BLaER1 treated with 17β-estradiol and CSF1 and Interleukin-3, amounts not matched to agents 10 nM and 100 nM (cell line): ENCODE results near the gene APMAP.

Source experiments
- H3K27ac ChIP-seq, 11 experiments: shearing (Covaris generic); formaldehyde crosslinking; 2 replicates each; pipeline ENCODE4 v1.8.1; 2022
- H3K27me3 ChIP-seq, 11 experiments: shearing (Covaris generic); formaldehyde crosslinking; 2 replicates each; pipeline ENCODE4 v1.8.1; 2022
- H3K36me3 ChIP-seq, 11 experiments: shearing (Covaris generic); formaldehyde crosslinking; 2 replicates each; pipeline ENCODE4 v1.8.1; 2022
- H3K4me1 ChIP-seq, 10 experiments: shearing (Covaris generic); formaldehyde crosslinking; 2 replicates each; pipeline ENCODE4 v1.8.1; 2022
- H3K4me2 ChIP-seq, 11 experiments: shearing (Covaris generic); formaldehyde crosslinking; 2 replicates each; pipeline ENCODE4 v1.8.1; 2022
- H3K4me3 ChIP-seq, 10 experiments: shearing (Covaris generic); formaldehyde crosslinking; 2 replicates each; pipeline ENCODE4 v1.8.1; 2022
- H3K9ac ChIP-seq, 11 experiments: shearing (Covaris generic); formaldehyde crosslinking; 2 replicates each; pipeline ENCODE4 v1.8.1; 2022
- H3K9me3 ChIP-seq, 11 experiments: shearing (Covaris generic); formaldehyde crosslinking; replicated peaks in 1 of 11; 2 replicates each; pipeline ENCODE4 v1.8.1; 2022
- H4K20me1 ChIP-seq, 11 experiments: shearing (Covaris generic); formaldehyde crosslinking; 2 replicates each; pipeline ENCODE4 v1.8.1; 2022
- Cebpa-rat ChIP-seq, 11 experiments: shearing (Covaris generic); IDR thresholded peaks; 2 replicates each; pipeline ENCODE4 v1.8.1; 2022

APMAP gene

DNA sequence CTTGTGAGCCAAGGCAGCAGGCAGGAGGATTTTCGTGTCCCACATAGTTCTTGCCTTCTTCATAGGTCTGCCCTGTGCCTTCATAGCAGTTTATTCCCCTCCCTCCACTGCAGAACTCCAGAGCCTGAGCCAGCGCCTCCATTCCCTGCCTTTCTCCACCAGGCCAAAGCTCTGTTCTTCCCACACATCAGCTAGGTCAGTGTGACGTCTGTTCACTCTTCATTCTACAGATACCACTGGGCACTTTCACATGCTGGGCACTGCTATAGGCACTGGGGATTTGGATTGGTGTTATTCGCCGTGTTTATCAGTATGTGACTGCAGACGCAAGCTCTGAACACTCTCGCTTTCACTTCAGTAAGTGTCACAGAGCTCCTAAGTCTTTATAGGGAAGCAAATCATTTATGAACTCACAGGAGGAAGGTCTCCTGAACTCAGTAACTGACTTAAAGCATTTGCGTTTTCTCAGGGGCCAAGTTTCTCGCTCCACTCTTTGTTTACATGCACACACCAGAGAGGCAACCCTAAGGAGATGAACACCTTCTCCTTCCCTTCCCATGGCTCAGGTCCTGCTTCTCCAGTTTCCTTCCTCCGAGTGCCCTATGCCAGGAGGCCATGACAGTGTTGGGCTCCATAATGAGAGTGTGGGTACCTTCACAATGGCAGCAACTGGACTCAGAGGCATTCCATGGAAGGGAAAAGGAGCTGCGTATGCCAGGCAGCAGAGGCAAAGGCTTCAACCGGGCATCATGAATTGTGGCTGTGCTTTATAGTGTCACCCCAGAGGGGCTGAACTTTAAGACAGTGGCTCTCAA, 6.3 kb upstream of the APMAP start:
- H3K4me3 ChIP-seq = no peak overlapping the region
- no peak overlapping the region for H3K4me2 ChIP-seq
- H3K27ac ChIP-seq = no peak overlapping the region
- no peaks in the 10 kb centered on the region for H3K27me3 ChIP-seq
- H3K36me3 ChIP-seq = peaks cover 0 to 9% (median 7%) of the 10 kb centered on the region in 11 experiments; a peak in 11 of 22 replicates
- no peak overlapping the region for H3K9ac ChIP-seq
- H3K4me1 ChIP-seq = peaks cover 8 to 26% (median 23%) of the 10 kb centered on the region in 10 experiments
- H4K20me1 ChIP-seq = no peaks in the 10 kb centered on the region; a peak in 1 of 22 replicates
- H3K9me3 ChIP-seq = 0 out of 22 replicates have a peak, but pooled peaks cover 0 to 3% (median 0%) of the 10 kb centered on the region in 11 experiments
- no peak for TF ChIP-seq Cebpa-rat (IDR thresholded peaks at IDR 0.05)

DNA sequence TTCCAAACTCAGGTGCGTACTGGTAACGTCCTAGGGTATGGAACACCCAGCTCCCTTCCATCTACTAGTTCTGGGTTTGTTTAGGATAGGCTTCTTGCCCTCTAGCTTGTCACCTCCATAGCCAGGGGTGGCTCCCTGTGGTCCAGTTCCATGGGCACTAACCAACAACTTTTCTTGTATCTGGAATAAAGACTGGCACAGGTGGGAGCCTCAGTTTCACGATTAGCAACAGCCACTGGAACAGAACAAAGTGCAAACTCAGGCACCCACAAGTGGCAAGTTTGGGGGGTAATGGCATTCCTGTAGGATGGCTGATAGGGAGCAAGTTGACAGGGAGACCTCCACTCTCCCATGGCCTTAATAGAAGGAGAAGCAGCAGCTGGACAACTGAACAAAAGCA, 5.6 kb upstream of the APMAP start:
- Histone ChIP-seq H3K36me3 (peaks cover 0 to 9% (median 6%) of the 10 kb centered on the region in 11 experiments; a peak in 11 of 22 replicates), H3K4me3 (no peak overlapping the region), H3K9me3 (0 out of 22 replicates have a peak, but pooled peaks cover 0 to 3% (median 0%) of the 10 kb centered on the region in 11 experiments), H3K9ac (no peak overlapping the region), H3K4me1 (peaks cover 16 to 33% (median 30%) of the 10 kb centered on the region in 10 experiments), H3K27ac (no peak overlapping the region), H3K27me3 (no peaks in the 10 kb centered on the region), H4K20me1 (no peaks in the 10 kb centered on the region; a peak in 1 of 22 replicates), H3K4me2 (no peak overlapping the region)
- TF ChIP-seq Cebpa-rat (IDR thresholded peaks at IDR 0.05) = no peak

DNA sequence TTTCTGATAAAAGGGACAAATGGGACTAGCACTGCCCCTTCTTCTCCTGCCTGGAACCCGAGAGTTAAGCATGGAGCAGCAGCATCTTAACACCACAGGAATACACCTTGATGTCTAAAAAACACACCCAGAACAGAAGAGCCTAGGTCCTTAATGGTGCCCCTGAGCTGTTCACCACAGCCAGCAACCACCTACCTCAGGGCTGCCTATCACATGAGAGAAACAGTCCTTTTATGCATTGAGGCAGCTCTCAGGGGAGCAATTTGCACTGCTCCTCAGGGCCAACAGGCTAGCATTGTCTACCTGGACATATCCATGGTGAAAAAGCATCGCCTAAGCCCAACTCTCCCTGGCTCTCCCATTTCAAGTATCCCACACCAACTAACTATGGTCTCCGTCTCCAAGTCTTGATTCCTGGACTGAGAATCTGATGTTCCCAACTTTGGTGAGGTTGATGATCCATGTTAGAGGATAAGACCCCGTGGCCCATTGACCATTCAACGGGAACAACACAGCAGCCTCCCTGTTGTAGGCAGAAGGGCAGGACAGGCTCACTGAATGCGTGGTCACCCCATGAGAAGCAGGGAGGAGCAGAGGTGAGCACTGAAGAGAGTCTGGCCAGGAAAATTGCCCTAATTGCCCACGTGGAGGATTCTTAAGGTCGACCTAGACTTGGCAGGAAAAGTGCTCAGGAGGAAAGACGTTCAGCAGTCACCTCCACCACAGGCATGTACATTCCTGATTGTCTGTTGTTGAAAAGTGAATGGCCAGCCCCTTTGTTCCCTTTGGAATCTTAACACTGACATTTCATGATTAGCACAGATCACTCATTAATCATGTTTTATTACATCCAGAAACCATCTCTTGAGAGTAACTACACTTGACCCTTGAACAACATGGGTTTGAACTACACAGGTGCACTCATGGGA, 4.2 kb upstream of the APMAP start:
- Histone ChIP-seq H3K4me2 (peak overlapping the region in 2 of 11 experiments; percentile 4 to 45; a peak in 1 of 22 replicates), H3K4me1 (peaks cover 20 to 39% (median 36%) of the 10 kb centered on the region in 10 experiments), H3K36me3 (no peaks in the 10 kb centered on the region), H4K20me1 (peaks cover 0 to 4% (median 0%) of the 10 kb centered on the region in 11 experiments; a peak in 3 of 22 replicates), H3K4me3 (no peak overlapping the region), H3K27me3 (no peaks in the 10 kb centered on the region), H3K9me3 (no peaks in the 10 kb centered on the region), H3K9ac (no peak overlapping the region), H3K27ac (no peak overlapping the region)
- no peak for TF ChIP-seq Cebpa-rat (IDR thresholded peaks at IDR 0.05)

DNA sequence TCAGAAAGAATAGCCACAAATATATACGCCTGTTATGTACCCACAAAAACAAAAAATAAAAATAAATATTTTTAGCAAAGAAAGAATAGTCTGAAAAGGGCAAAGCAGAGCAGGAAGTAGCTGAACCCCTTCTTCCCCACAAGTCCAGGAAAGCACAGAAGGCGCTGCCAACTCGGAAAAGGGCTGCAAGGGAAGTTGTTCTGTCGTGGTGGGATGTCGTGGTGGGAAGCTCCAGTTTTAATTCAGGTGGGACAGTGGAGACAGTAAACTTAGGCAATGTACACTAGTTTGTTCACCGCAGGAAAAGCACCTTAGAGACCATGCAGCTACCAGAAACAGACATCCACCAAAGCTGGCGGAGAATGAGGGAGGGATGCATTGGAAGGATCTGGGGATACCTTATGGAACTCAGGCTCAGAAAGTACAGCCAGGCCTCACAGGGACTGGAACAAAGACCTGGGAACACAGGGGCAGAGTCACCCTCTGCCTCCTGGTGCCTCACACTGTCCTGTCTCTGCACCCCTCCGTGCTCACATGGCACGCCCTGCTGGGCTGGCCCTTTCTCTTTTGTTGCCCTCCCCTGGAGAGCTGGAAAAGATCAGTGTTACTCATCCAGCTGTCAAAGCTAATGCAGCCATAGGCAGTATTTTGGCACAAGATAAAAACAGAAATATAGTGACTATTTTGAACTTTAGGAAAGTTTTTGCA, 3.3 kb upstream of the APMAP start:
- Histone ChIP-seq H3K9me3 (no peaks in the 10 kb centered on the region), H3K4me2 (peak overlapping the region in 6 of 11 experiments; percentile 1 to 45 (median 7); a peak in 2 of 22 replicates), H3K27me3 (no peaks in the 10 kb centered on the region), H3K4me1 (peaks cover 28 to 48% (median 44%) of the 10 kb centered on the region in 10 experiments), H4K20me1 (peaks cover 0 to 13% (median 0%) of the 10 kb centered on the region in 11 experiments; a peak in 7 of 22 replicates), H3K27ac (no peak overlapping the region), H3K4me3 (no peak overlapping the region), H3K36me3 (no peaks in the 10 kb centered on the region), H3K9ac (no peak overlapping the region)
- no peak for TF ChIP-seq Cebpa-rat (IDR thresholded peaks at IDR 0.05)

DNA sequence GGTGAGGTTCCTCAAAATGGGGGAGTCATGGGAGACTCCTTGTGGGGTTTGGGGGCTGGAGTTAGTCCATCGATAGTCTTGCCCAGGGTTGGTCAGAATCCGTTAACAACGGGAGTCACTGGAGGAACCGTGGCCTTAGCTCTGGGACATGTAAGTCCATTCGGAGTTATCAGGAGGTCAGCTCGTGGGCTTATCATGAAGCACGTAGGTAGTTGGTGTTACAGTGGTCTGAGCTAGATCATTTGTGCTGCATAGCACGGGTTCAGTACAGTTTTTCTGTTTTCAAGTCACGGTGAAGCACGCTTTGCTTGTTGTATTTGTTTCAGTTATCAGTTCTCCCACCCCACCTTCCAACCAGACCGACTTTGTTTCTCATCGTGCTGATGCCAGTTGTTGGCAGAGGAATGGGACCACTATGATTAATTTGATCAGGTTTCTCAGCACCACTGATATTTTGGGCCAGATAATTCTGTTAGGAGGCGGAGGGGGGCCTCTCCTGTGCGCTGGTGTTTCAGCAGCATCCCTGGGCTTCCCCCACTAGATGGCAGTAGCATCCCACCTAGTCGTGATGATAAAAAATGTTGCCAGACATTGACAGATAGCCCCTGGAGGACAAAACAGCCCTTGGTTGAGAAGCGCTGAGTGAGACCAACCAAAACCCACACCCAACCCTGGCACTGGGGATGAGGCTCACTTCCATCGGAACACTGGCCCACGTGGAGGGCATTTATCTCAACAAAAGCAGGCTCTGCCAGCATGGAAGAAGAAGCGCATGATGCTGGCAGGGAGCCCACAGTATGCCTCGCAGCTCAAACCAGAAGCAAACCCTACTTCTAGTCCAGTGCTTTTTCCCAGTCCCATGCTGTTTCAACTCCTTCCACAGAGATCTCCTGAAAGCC, 2.2 kb upstream of the APMAP start:
- H3K27me3 ChIP-seq = no peaks in the 10 kb centered on the region
- H3K9me3 ChIP-seq = no peaks in the 10 kb centered on the region
- no peaks in the 10 kb centered on the region for H3K36me3 ChIP-seq
- TF ChIP-seq Cebpa-rat (IDR thresholded peaks at IDR 0.05) = no peak
- no peak overlapping the region for H3K27ac ChIP-seq
- H3K4me2 ChIP-seq = peak overlapping the region; percentile 5 to 95 (median 85); a peak in 15 of 22 replicates
- peaks cover 0 to 24% (median 7%) of the 10 kb centered on the region in 11 experiments; a peak in 9 of 22 replicates for H4K20me1 ChIP-seq
- H3K4me3 ChIP-seq = no peak overlapping the region
- peaks cover 40 to 59% (median 55%) of the 10 kb centered on the region in 10 experiments for H3K4me1 ChIP-seq
- H3K9ac ChIP-seq = no peak overlapping the region

DNA sequence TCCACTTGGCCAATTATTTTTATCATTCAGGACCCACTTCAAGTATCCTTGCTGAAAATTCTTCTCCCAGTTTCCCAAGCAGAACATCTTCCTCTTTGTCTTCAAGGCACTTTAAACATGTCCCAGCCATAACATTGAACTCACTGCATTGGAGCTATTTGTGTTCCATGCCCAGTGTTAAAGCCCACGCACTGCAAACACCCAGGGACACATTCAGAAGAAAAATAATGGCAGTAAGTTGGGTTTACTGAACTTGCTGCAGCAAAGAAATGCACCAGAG, 1.6 kb upstream of the APMAP start:
- peaks cover 46 to 65% (median 61%) of the 10 kb centered on the region in 10 experiments for H3K4me1 ChIP-seq
- H3K4me2 ChIP-seq = peak overlapping the region in 10 of 11 experiments; percentile 85 to 97 (median 94); a peak in 17 of 22 replicates

DNA sequence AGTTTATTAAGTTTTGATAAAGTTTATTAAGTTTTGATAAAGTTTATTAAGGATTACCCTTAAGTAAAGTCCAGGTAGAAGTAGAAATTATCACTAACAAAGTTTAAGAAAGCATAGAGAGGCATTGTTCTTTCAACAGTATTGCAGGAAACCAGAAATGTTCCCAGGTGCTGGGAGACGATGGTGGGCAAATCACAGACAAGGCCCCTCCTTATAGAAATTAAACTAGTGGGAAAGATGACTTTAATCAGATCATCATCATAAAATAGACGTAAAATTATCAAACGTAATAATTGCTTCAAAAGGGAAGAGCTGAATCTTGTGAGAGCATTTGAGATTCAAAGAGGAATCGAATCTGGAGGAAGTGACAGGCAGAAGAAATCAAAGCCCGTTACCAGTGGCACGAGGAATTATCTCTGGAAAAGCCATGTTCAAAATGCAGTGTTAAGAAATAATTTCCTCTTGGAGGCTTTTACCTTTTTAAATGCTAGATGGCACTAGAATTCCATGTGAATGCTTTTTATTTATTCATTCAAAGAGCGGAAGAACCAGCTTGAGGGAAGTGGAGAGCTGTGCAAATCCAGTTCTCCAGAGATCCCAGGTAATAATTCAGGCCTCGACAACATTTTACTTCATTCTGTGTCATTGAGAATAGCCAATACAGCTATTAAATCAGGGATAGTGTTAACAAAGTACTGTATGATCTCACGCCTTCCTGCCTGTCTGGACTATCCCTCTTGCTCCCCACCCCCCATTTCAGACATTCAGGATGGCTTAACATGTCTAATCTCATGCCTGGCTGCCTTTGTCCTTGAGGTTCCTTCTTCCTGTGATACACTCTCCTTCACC, 1.0 kb upstream of the APMAP start:
- Histone ChIP-seq H3K27ac (peak overlapping the region; percentile 82 to 91 (median 87)), H3K27me3 (no peaks in the 10 kb centered on the region), H3K4me3 (peak overlapping the region; percentile 80 to 98 (median 90)), H3K9ac (peak overlapping the region; percentile 77 to 90 (median 88); a peak in 21 of 22 replicates), H3K9me3 (no peaks in the 10 kb centered on the region), H3K4me2 (peak overlapping the region; percentile 85 to 97 (median 94)), H4K20me1 (peaks cover 0 to 33% (median 14%) of the 10 kb centered on the region in 11 experiments; a peak in 12 of 22 replicates), H3K36me3 (peaks cover 0 to 4% (median 0%) of the 10 kb centered on the region in 11 experiments; a peak in 1 of 22 replicates), H3K4me1 (peaks cover 52 to 71% (median 66%) of the 10 kb centered on the region in 10 experiments)
- TF ChIP-seq Cebpa-rat (IDR thresholded peaks at IDR 0.05) = no peak

More for the DNA sequence above, 1.6 kb upstream of the APMAP start:
- no peaks in the 10 kb centered on the region for H3K9me3 ChIP-seq
- H3K9ac ChIP-seq = peak overlapping the region in 1 of 11 experiments; percentile 90; a peak in 1 of 22 replicates
- H3K27me3 ChIP-seq = no peaks in the 10 kb centered on the region
- peaks cover 0 to 27% (median 11%) of the 10 kb centered on the region in 11 experiments; a peak in 11 of 22 replicates for H4K20me1 ChIP-seq
- H3K27ac ChIP-seq = 0 out of 22 replicates have a peak overlapping the region, but pooled peaks of 1 of the 11 experiments have one; percentile 87
- no peak overlapping the region for H3K4me3 ChIP-seq
- H3K36me3 ChIP-seq = peaks cover 0 to 4% (median 0%) of the 10 kb centered on the region in 11 experiments; a peak in 1 of 22 replicates
- TF ChIP-seq Cebpa-rat (IDR thresholded peaks at IDR 0.05) = no peak
